CD8-positive, alpha-beta memory T cell (primary cell): ENCODE results near the gene HDAC1. TPM values are rescaled to one million over a fixed set of nuclear protein-coding genes. Genes with fewer than 3 reads are reported as not detected.

Experiments
- CTCF ChIA-PET: fragments of 350-600 bp; sonication (Branson Sonifier 250); formaldehyde crosslinking; loops from one replicate; lab custom pipeline; 2021; ENCODE audit warnings: antibody characterized with exemption; lab: Charles Lee
- POLR2A ChIA-PET: fragments of 350-600 bp; sonication (Branson Sonifier 250); formaldehyde crosslinking; loops from one replicate; lab custom pipeline; 2021; ENCODE audit warnings: antibody characterized with exemption; lab: Charles Lee
- DNase-seq, 5 donors: peaks; one replicate each; pipeline versions ENCODE4 v3.0.0 to v3.0.0-alpha.2; 2020 to 2022; ENCODE audit warnings: mixed read lengths in 1 of 5
- H3K27ac ChIP-seq: one replicate; pipeline ENCODE4 v1.7.0; 2013; ENCODE audit warnings: low read depth, mild to moderate bottlenecking, low read length, moderate library complexity
- H3K27me3 ChIP-seq: 2 replicates; pipeline ENCODE4 v1.7.0; 2013; ENCODE audit warnings: low read length, mild to moderate bottlenecking; ENCODE audit not compliant: insufficient read depth, poor library complexity, severe bottlenecking
- H3K36me3 ChIP-seq: 2 replicates; pipeline ENCODE4 v1.7.0; 2013; ENCODE audit warnings: mild to moderate bottlenecking, low read length, moderate library complexity; ENCODE audit not compliant: insufficient read depth
- H3K4me1 ChIP-seq: 2 replicates; pipeline ENCODE4 v1.7.0; 2013; ENCODE audit warnings: mild to moderate bottlenecking, low read length, moderate library complexity; ENCODE audit not compliant: insufficient read depth
- H3K4me3 ChIP-seq: 2 replicates; pipeline ENCODE4 v1.7.0; 2013; ENCODE audit warnings: mild to moderate bottlenecking, low read length
- H3K9me3 ChIP-seq: 2 replicates; pipeline ENCODE4 v1.7.0; 2013; ENCODE audit warnings: mild to moderate bottlenecking, low read length
- H3K27ac Mint-ChIP-seq, 8 donors: one replicate each; pipeline ENCODE4 v1.8.0; 2020 to 2021; ENCODE audit warnings: mixed read lengths in 8 of 8, mild to moderate bottlenecking in 6 of 8, inconsistent platforms in 3 of 8, moderate library complexity in 3 of 8
- H3K27me3 Mint-ChIP-seq, 2 donors: one replicate each; pipeline ENCODE4 v1.8.0; 2020 to 2021; ENCODE audit warnings: mixed read lengths in 2 of 2, mild to moderate bottlenecking in 1 of 2, moderate library complexity in 1 of 2
- H3K36me3 Mint-ChIP-seq, 3 donors: one replicate each; pipeline ENCODE4 v1.8.0; 2020 to 2021; ENCODE audit warnings: mixed read lengths in 3 of 3, inconsistent platforms in 1 of 3, mild to moderate bottlenecking in 1 of 3
- H3K4me1 Mint-ChIP-seq, 3 donors: one replicate each; pipeline ENCODE4 v1.8.0; 2020 to 2021; ENCODE audit warnings: mixed read lengths in 3 of 3, inconsistent platforms in 1 of 3, mild to moderate bottlenecking in 1 of 3
- H3K4me3 Mint-ChIP-seq, 7 donors: one replicate each; pipeline ENCODE4 v1.8.0; 2020 to 2021; ENCODE audit warnings: mixed read lengths in 7 of 7, mild to moderate bottlenecking in 6 of 7, moderate library complexity in 4 of 7, inconsistent platforms in 2 of 7
- H3K9me3 Mint-ChIP-seq, 5 donors: one replicate each; pipeline ENCODE4 v1.8.0; 2020 to 2022; ENCODE audit warnings: mixed read lengths in 5 of 5, mild to moderate bottlenecking in 3 of 5, moderate library complexity in 2 of 5, inconsistent platforms in 1 of 5
- polyA plus RNA-seq: library from polyadenylated mRNA; unstranded; fragments of 300-500 nt; fragmentation: Illumina TruSeq; gene quantifications from one replicate; pipeline ENCODE4 v1.2.3, GENCODE V29; 2021
- total RNA-seq, 2 experiments: library from RNA; stranded (reverse); gene quantifications; one replicate each; pipeline ENCODE4 v1.2.3, GENCODE V29; 2021

Gene HDAC1
- total and polyA plus RNA-seq, 3 experiments from 2014 or later, result 164 to 180 (median 172) TPM

DNA sequence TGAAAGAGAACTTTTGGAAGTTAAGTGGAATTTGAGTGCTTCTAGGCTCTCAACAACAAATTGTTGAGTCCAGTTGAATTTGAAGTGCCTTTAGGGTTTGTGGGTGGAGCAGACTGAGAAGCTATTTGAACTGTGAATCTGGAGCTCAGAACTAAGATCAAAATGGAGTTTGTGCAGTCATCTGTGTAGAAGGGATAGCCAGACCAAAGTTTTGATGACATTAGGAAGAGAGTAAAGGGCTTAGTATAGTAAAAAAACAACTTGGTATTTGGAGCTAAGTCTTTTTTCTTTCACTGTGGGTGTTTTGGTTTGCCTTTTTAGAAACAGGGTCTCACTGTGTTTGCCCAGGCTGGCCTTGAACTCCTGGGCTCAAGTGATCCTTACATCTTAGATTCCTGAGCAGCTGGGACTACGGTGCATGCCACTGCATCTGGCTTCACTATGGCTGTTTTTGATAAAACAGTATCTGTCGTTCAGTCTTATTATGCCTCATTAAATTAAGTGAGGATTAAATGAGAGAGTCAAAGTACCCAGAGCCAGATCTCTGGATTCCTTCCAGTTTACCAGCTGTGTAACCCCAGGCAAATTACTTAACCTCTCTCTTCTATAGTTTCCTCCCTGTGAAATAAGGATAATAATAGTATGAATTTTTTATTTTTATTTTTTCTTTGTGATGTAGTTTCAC lies 20.0 kb downstream of the HDAC1 start:
- Histone ChIP-seq H3K9me3 (no peaks in the 10 kb centered on the region), H3K4me1 (peaks cover 47% of the 10 kb centered on the region), H3K4me3 (no peak overlapping the region), H3K36me3 (peaks cover 13% of the 10 kb centered on the region), H3K27me3 (no peaks in the 10 kb centered on the region), H3K27ac (no peak overlapping the region)
- Mint-ChIP-seq H3K27me3 (no peaks in the 10 kb centered on the region), H3K36me3 (peaks cover 0 to 39% (median 5%) of the 10 kb centered on the region in 3 donors), H3K27ac (peak overlapping the region; percentile 31 to 96 (median 69)), H3K4me1 (peaks cover 49 to 72% (median 71%) of the 10 kb centered on the region in 3 donors), H3K4me3 (peak overlapping the region in 1 of 7 donors; percentile 3), H3K9me3 (no peaks in the 10 kb centered on the region)
- no peak for DNase-seq
- CTCF ChIA-PET, result interaction anchor here (1.0 to 1.5 kb wide), 2 partner anchors 10 to 64 kb away, joined by 3 to 4 read pairs; no protein-coding TSS in a partner anchor
- POLR2A ChIA-PET, result interaction anchor here (1.3 kb wide), 1 partner anchor 10 kb away, joined by 10 read pairs; no protein-coding TSS in a partner anchor

DNA sequence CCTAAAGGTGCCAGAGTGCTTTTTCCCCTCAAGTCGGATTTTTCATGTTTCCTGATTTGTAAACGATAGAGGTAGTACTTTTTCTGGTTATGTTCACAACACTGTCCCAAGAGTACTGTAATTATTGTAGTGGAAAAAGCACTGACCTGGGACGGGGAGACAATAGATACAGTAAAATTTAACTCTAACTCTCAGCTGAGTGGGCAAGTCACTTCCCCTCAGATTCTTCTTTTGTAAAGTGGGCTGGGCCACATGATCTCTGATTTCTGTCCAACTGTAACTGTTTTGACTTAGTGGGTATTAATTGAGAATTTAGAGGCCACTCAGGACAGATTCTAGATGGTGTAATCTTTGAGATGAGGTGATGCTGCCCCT lies 25.0 kb downstream of the HDAC1 start:
- Histone ChIP-seq H3K36me3 (peaks cover 14% of the 10 kb centered on the region), H3K27me3 (no peaks in the 10 kb centered on the region), H3K27ac (no peak overlapping the region), H3K4me3 (no peak overlapping the region), H3K9me3 (no peaks in the 10 kb centered on the region), H3K4me1 (peaks cover 20% of the 10 kb centered on the region)
- Mint-ChIP-seq H3K27me3 (no peaks in the 10 kb centered on the region), H3K9me3 (no peaks in the 10 kb centered on the region), H3K36me3 (peaks cover 0 to 41% (median 4%) of the 10 kb centered on the region in 3 donors), H3K4me3 (no peak overlapping the region), H3K4me1 (peaks cover 25 to 44% (median 40%) of the 10 kb centered on the region in 3 donors), H3K27ac (peak overlapping the region in 3 of 8 donors; percentile 17 to 76 (median 18))
- ChIA-PET CTCF (interaction anchor here (1.0 kb wide), 1 partner anchor 68 kb away, joined by 3 read pairs; no protein-coding TSS in a partner anchor), POLR2A (interaction anchor here (1.4 kb wide), 1 partner anchor 76 kb away, joined by 3 read pairs; no protein-coding TSS in a partner anchor)
- DNase-seq, result no peak

DNA sequence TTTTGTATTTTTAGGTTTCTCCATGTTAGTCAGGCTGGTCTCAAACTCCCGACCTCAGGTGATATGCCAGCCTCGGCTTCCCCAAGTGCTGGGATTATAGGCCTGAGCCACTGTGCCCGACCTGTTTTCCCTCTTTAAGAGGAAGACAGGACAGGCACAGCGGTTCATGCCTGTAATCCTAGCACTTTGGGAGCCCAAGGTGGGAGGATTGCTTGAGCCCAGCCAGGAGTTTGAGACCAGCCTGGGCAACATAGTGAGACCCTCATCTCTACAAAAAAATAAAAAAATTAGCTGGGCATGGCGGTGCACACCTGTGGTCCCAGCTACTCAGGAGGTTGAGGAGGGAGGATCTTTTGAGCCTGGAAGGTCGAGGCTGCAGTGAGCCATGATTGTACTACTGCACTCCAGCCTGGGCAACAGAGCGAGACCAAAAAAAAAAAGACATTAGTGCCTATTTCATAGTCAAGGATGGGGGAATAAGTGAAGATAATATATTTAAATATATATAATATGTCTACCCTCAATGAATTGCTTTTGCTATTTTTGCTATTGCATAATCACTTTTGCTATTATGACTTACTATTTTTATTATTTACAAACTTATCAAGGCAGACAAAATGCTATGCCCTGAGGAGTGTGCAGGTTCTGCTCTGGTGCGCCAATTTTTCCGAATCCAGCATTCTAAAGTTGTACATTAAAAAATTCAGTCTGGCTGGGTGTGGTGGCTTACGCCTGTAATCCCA lies 26.4 kb downstream of the HDAC1 start:
- peaks cover 34 to 49% (median 48%) of the 10 kb centered on the region in 3 donors for H3K4me1 Mint-ChIP-seq
- Histone ChIP-seq H3K36me3 (peaks cover 14% of the 10 kb centered on the region), H3K27ac (no peak overlapping the region), H3K4me1 (peaks cover 32% of the 10 kb centered on the region), H3K4me3 (no peak overlapping the region), H3K27me3 (no peaks in the 10 kb centered on the region), H3K9me3 (no peaks in the 10 kb centered on the region)
- peak overlapping the region in 5 of 8 donors; percentile 15 to 70 (median 50) for H3K27ac Mint-ChIP-seq
- CTCF ChIA-PET, result no interaction called here
- DNase-seq, result no peak
- POLR2A ChIA-PET, result interaction anchor here (1.4 kb wide), 1 partner anchor 77 kb away, joined by 3 read pairs; no protein-coding TSS in a partner anchor
- H3K27me3 Mint-ChIP-seq, result no peaks in the 10 kb centered on the region
- H3K9me3 Mint-ChIP-seq, result no peaks in the 10 kb centered on the region
- H3K36me3 Mint-ChIP-seq, result peaks cover 0 to 43% (median 4%) of the 10 kb centered on the region in 3 donors
- no peak overlapping the region for H3K4me3 Mint-ChIP-seq

DNA sequence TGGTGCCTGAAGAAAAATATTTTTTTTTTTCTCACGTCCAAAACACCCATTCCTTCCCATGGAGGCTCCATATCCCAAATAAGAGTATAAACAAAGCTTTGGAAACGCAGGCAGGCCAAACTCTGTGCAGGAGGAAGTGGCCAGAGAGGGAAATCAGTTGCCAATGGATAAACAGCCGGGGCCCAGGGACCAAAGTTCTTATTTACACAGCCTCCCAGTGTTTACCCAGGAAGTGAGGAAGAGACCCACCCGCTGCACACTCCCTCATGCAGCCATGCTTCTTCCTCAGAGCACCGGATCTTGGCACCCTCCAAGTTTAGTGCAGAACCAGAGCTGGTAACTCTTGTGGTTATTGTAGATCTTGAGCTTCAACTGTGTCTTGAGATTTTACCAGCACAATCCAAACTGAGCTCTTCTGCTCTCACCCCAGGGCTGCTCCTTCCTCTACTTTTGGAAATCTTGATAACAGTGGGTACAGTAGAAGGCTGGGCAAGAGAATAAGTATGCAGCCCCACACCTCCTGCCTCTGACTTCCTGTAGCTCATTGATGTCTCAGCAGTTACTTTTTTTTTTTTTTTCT lies 29.9 kb downstream of the HDAC1 start:
- no peaks in the 10 kb centered on the region for H3K27me3 Mint-ChIP-seq
- H3K9me3 Mint-ChIP-seq, result no peaks in the 10 kb centered on the region
- H3K4me3 ChIP-seq, result peak overlapping the region; percentile 26
- H3K27ac Mint-ChIP-seq, result peak overlapping the region; percentile 82 to 98 (median 93)
- no peaks in the 10 kb centered on the region for H3K27me3 ChIP-seq
- H3K9me3 ChIP-seq, result no peaks in the 10 kb centered on the region
- H3K36me3 ChIP-seq, result peaks cover 22% of the 10 kb centered on the region
- POLR2A ChIA-PET, result interaction anchor here (0.8 to 1.6 kb wide), 7 partner anchors 10 to 67 kb away, joined by 3 to 28 read pairs (median 5); partner anchors contain the start of genes HDAC1 and MARCKSL1
- CTCF ChIA-PET, result interaction anchor here (0.6 to 2.0 kb wide), 13 partner anchors 10 to 142 kb away, joined by 3 to 12 read pairs (median 4); partner anchors contain the start of genes HDAC1, MARCKSL1 and TXLNA
- peak in 2 of 5 donors; percentile 49 to 52 for DNase-seq
- H3K4me1 ChIP-seq, result peaks cover 49% of the 10 kb centered on the region
- peak overlapping the region; percentile 0 for H3K27ac ChIP-seq
- peak overlapping the region; percentile 41 to 86 (median 76) for H3K4me3 Mint-ChIP-seq
- peaks cover 3 to 53% (median 9%) of the 10 kb centered on the region in 3 donors for H3K36me3 Mint-ChIP-seq
- peaks cover 31 to 52% (median 41%) of the 10 kb centered on the region in 3 donors for H3K4me1 Mint-ChIP-seq

DNA sequence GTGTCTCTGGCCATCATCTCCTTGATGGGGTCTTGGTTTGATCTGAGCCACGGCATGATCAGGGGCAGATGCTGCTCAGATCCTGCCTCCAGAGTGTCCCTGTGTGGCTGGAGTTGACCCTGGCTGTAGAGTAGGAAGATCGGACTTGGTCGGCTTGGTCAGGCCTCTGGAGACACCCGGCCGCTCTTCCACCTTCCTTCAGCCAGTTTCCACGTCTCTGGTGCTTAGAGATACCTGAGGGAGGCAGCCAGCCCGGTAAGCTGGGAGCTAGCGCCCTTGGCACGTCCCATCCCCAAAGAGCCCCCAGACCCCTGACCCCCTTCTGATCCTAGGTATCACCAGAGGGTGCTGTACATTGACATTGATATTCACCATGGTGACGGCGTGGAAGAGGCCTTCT lies 35.3 kb downstream of the HDAC1 start:
- H3K4me1 Mint-ChIP-seq, result peaks cover 17 to 28% (median 21%) of the 10 kb centered on the region in 3 donors
- H3K4me1 ChIP-seq, result peaks cover 28% of the 10 kb centered on the region
- H3K9me3 Mint-ChIP-seq, result no peaks in the 10 kb centered on the region
- H3K27me3 ChIP-seq, result no peaks in the 10 kb centered on the region
- H3K27me3 Mint-ChIP-seq, result peaks cover 0 to 3% of the 10 kb centered on the region in 2 donors
- H3K4me3 ChIP-seq, result no peak overlapping the region
- peaks cover 10 to 80% (median 24%) of the 10 kb centered on the region in 3 donors for H3K36me3 Mint-ChIP-seq
- peaks cover 64% of the 10 kb centered on the region for H3K36me3 ChIP-seq
- H3K4me3 Mint-ChIP-seq, result no peak overlapping the region
- no peak for DNase-seq
- no peaks in the 10 kb centered on the region for H3K9me3 ChIP-seq
- POLR2A ChIA-PET, result no interaction called here
- peak overlapping the region in 1 of 8 donors; percentile 78 for H3K27ac Mint-ChIP-seq
- H3K27ac ChIP-seq, result no peak overlapping the region
- CTCF ChIA-PET, result no interaction called here

DNA sequence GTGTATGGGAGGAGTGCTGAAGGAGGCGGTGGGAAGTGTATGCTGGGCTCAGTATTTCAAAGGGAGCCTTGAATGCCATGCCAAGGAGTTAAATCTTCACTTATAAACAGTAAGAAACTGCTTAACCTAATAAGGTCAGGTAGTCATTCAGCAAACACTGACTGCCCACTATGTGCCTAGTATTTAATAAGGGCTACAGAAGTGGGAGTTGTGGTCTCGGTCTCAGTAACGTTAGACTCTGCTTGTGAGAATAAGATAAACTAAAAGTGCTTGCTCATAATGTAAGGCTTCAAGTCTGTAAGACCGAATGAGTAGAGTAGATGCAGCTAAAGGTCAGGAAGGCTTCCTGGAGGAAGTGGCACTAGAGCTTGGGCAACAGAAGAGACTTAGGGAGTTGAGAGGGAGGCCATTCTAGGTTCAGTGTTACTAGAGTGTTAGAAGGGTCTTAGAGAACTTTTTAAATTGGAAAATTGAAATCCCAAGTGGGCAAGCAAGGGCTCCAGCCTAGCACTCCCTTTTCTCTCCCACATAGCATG lies 38.1 kb downstream of the HDAC1 start:
- H3K27me3 Mint-ChIP-seq, result peaks cover 0 to 5% of the 10 kb centered on the region in 2 donors
- H3K9me3 ChIP-seq, result no peaks in the 10 kb centered on the region
- peaks cover 7% of the 10 kb centered on the region for H3K4me1 ChIP-seq
- H3K27me3 ChIP-seq, result no peaks in the 10 kb centered on the region
- no peak overlapping the region for H3K27ac ChIP-seq
- ChIA-PET POLR2A (no interaction called here), CTCF (no interaction called here)
- H3K9me3 Mint-ChIP-seq, result no peaks in the 10 kb centered on the region
- peaks cover 56% of the 10 kb centered on the region for H3K36me3 ChIP-seq
- H3K4me3 ChIP-seq, result no peak overlapping the region
- peak overlapping the region in 5 of 8 donors; percentile 50 to 93 (median 76) for H3K27ac Mint-ChIP-seq
- H3K4me1 Mint-ChIP-seq, result peaks cover 16 to 24% (median 20%) of the 10 kb centered on the region in 3 donors
- H3K4me3 Mint-ChIP-seq, result no peak overlapping the region
- no peak for DNase-seq
- peaks cover 9 to 83% (median 25%) of the 10 kb centered on the region in 3 donors for H3K36me3 Mint-ChIP-seq

DNA sequence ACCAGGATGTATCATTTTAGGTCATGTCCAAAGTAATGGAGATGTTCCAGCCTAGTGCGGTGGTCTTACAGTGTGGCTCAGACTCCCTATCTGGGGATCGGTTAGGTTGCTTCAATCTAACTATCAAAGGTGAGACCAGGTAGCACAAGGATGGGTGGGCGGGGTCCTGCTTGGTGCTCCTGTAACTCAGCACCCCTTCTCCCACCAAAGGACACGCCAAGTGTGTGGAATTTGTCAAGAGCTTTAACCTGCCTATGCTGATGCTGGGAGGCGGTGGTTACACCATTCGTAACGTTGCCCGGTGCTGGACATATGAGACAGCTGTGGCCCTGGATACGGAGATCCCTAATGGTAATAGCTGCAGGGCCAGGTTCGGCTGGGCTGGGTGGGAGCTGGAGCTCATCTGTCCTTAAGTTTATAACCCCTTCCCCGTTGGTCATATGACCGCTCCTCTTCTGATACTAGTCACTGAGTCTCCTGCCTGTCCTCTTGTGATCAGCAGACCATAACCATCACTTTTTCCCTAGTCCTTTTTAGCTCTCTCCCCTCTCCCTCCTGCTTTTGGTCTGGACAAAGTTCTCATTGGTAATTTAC lies 38.8 kb downstream of the HDAC1 start:
- Histone ChIP-seq H3K4me1 (peaks cover 8% of the 10 kb centered on the region), H3K27ac (no peak overlapping the region), H3K9me3 (no peaks in the 10 kb centered on the region), H3K4me3 (no peak overlapping the region), H3K27me3 (no peaks in the 10 kb centered on the region), H3K36me3 (peaks cover 50% of the 10 kb centered on the region)
- peaks cover 12 to 20% (median 17%) of the 10 kb centered on the region in 3 donors for H3K4me1 Mint-ChIP-seq
- POLR2A ChIA-PET, result interaction anchor here (0.5 kb wide), 1 partner anchor 95 kb away, joined by 3 read pairs; no protein-coding TSS in a partner anchor
- CTCF ChIA-PET, result no interaction called here
- no peak overlapping the region for H3K27ac Mint-ChIP-seq
- H3K4me3 Mint-ChIP-seq, result no peak overlapping the region
- no peak for DNase-seq
- H3K27me3 Mint-ChIP-seq, result peaks cover 0 to 5% of the 10 kb centered on the region in 2 donors
- no peaks in the 10 kb centered on the region for H3K9me3 Mint-ChIP-seq
- H3K36me3 Mint-ChIP-seq, result peaks cover 7 to 78% (median 19%) of the 10 kb centered on the region in 3 donors
